PC-3 (cell line): Measurements from ENCODE around the gene ABCA2.

Experiments used
- CTCF ChIP-seq: fragments of 300-600 bp; sonication (generic); conservative IDR thresholded peaks from 2 replicates; pipeline ENCODE4 v1.5.1; 2017; ENCODE audit warnings: antibody characterized with exemption, low read depth, mild to moderate bottlenecking, low read length
- EZH2 ChIP-seq: fragments of 300-600 bp; sonication (generic); IDR thresholded peaks from one replicate; pipeline ENCODE4 v1.6.1; 2017; ENCODE audit warnings: antibody characterized with exemption, mild to moderate bottlenecking, low read length; ENCODE audit not compliant: unreplicated experiment

DNA sequence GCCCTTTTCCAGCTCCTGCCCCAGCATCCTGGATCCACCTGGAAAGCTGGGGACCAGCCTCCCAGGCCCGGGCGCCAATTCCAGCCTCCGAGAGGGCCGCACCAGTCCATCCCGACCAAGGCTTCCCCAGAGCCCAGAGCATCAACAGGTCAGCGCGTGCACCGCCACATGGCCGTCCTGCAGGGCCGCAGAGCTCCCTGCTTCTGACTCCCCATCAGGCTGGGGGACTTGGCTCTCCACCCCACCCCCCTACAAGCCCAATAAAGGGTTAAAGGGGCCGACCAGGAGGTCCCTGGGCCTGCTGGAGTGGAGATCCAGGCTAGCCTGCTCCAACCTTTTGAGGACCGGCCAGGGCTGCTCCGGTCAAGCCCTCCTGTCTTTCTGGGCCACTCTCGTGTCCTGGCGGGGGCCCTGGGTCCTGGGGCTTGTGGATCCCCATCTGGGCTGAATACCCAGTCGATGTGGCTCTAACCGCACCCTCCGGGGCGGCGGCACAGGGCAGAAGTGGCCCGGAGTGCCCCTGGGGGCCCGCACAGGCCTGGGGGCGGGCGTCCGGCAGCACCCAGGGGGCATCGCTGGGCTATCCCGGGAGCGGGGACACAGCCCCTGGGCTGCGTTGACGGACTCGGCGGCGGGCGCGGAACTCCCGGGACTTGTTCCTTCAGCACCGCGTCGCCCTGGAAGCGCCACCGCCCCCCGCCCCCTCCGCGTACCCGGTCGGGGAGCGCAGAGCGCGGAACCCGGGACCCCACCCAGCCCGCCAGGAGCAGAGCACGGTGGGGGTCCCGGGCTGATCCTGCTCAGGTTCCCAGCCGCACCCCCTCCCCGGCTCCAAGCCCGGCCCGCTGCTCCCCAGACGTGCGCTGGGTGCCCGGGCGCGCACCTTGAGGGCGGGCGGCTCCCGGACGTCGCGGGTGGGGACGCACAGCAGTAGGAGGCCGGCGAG is 25.2 kb upstream of the ABCA2 start:
- TF ChIP-seq CTCF (no peak), EZH2 (no peak)
